Measurements from ENCODE around the gene RAD51B. TPM values are rescaled to one million over a fixed set of nuclear protein-coding genes. Genes with fewer than 3 reads are reported as not detected.

RAD51B gene
- polyA plus RNA-seq, 3 donors: 3.6 to 11.6 (median 9.4) TPM

DNA sequence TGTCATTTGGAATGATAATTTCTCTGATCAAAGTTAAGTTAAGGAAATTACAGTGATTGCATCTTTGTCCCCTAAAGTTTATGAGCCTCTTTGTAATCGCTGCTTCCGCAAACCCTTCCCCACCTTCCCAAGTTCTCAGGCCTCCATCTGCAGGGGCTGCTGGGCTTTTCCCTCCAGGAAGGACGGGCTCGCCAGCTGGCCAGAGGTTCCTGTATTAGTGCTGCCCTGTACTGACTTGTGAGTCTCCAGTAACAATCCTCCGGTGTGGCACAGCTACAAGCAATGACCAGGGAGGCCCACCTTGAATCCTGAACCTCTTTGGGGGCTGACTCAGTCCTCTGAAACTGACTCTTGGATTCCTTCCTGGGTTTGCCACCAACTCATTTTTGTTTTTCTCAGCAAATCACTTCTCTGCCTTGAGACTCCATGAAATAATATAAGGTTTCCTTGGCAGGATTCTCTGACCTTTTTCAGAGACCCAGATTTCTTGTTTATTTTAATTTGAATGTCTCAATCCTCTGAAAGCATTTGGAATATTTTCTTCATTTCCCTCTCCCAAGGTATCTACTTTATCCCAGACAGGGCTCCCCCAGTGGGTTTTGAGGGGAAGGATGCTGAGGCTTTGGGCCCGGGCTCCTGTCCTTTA, 574.7 kb downstream of the RAD51B start:
- Mint-ChIP-seq H3K4me1 (peaks cover 77% of the 10 kb centered on the region), H3K9me3 (no peaks in the 10 kb centered on the region), H3K27me3 (ENCODE audit: low read depth in 3 of 3) (no peaks in the 10 kb centered on the region), H3K27ac (peak overlapping the region in 6 of 7 donors; percentile 35 to 99 (median 89)), H3K4me3 (no peak overlapping the region), H3K36me3 (peaks cover 6 to 9% of the 10 kb centered on the region in 2 donors)
- H2AFZ ChIP-seq (ENCODE audit: insufficient read depth, low read depth, low read length, poor library complexity, severe bottlenecking): no peak overlapping the region
- DNase-seq: no peak
- H3K9me3 ChIP-seq (replicated peaks in 1 of 2; ENCODE audit: control insufficient read depth in 1 of 2, insufficient read depth in 1 of 2, low read length in 2 of 2): no peaks in the 10 kb centered on the region
- H3K27me3 ChIP-seq (ENCODE audit: control insufficient read depth in 2 of 2, insufficient read depth in 2 of 2, low read length in 2 of 2): no peaks in the 10 kb centered on the region
- H3K79me2 ChIP-seq (ENCODE audit: insufficient read depth, low read length): no peaks in the 10 kb centered on the region
- WGBS (ENCODE audit: insufficient coverage): 94% methylated on average over 4 of the region's 6 CpGs
- no peak overlapping the region for H3K4me2 ChIP-seq (replicated peaks; ENCODE audit: extremely low read depth, low read length, poor library complexity, severe bottlenecking)
- peaks cover 69 to 75% of the 10 kb centered on the region in 2 donors for H3K4me1 ChIP-seq (ENCODE audit: control insufficient read depth in 1 of 2, insufficient read depth in 2 of 2, low read length in 2 of 2)
- intact Hi-C loops (cut with micrococcal nuclease): loop anchor here (5.0 to 10.0 kb wide), 6 partner anchors 81 to 401 kb away; partner anchors contain the start of gene ZFP36L1 (in 2 of the 2)
- H3K36me3 ChIP-seq (replicated peaks in 1 of 2; ENCODE audit: control insufficient read depth in 1 of 2, insufficient read depth in 2 of 2, low read length in 2 of 2): no peaks in the 10 kb centered on the region
- H3K9ac ChIP-seq (ENCODE audit: insufficient read depth, low read length, poor library complexity, severe bottlenecking): no peak overlapping the region
- TF ChIP-seq, protein P1, sequence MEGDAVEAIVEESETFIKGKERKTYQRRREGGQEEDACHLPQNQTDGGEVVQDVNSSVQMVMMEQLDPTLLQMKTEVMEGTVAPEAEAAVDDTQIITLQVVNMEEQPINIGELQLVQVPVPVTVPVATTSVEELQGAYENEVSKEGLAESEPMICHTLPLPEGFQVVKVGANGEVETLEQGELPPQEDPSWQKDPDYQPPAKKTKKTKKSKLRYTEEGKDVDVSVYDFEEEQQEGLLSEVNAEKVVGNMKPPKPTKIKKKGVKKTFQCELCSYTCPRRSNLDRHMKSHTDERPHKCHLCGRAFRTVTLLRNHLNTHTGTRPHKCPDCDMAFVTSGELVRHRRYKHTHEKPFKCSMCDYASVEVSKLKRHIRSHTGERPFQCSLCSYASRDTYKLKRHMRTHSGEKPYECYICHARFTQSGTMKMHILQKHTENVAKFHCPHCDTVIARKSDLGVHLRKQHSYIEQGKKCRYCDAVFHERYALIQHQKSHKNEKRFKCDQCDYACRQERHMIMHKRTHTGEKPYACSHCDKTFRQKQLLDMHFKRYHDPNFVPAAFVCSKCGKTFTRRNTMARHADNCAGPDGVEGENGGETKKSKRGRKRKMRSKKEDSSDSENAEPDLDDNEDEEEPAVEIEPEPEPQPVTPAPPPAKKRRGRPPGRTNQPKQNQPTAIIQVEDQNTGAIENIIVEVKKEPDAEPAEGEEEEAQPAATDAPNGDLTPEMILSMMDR (IDR thresholded peaks at IDR 0.05): no peak
- H3K27ac ChIP-seq (ENCODE audit: low read depth in 1 of 2, low read length in 2 of 2): peak overlapping the region; percentile 11 to 83
- H4K20me1 ChIP-seq (ENCODE audit: insufficient read depth, low read length): no peaks in the 10 kb centered on the region
- no peak overlapping the region for H3K4me3 ChIP-seq (replicated peaks in 1 of 3; ENCODE audit: low read depth in 2 of 3, low read length in 3 of 3)

DNA sequence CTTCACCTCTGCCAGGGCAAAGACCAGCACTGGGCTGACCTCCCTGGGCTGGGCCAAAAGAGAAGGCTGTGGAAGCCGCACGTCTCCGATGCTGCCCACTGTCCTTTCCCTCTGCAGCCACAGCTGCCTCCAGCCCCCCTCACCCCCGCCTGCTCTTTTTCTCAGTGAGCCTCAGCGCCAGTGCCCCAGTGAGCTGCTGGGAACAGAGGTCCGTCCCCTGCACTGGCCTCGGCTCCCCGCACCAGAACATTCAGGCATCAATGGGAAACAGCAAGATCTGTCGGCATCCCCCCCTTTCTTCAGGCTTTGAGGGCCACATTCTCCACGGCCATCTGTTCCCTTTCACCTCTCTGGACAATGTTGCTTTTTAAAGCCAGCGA, 575.2 kb downstream of the RAD51B start:
- no peak overlapping the region for H3K27ac ChIP-seq (ENCODE audit: low read depth in 1 of 2, low read length in 2 of 2)
- no peaks in the 10 kb centered on the region for H3K36me3 ChIP-seq (replicated peaks in 1 of 2; ENCODE audit: control insufficient read depth in 1 of 2, insufficient read depth in 2 of 2, low read length in 2 of 2)
- Mint-ChIP-seq H3K27ac (peak overlapping the region in 3 of 7 donors; percentile 46 to 79 (median 52)), H3K4me3 (no peak overlapping the region), H3K4me1 (peaks cover 77% of the 10 kb centered on the region), H3K27me3 (ENCODE audit: low read depth in 3 of 3) (no peaks in the 10 kb centered on the region), H3K36me3 (peaks cover 6 to 9% of the 10 kb centered on the region in 2 donors), H3K9me3 (no peaks in the 10 kb centered on the region)
- TF ChIP-seq, protein P1 (IDR thresholded peaks at IDR 0.05): no peak
- intact Hi-C loops (cut with micrococcal nuclease): loop anchor here (5.0 to 10.0 kb wide), 6 partner anchors 80 to 400 kb away; partner anchors contain the start of gene ZFP36L1 (in 2 of the 2)
- H3K4me3 ChIP-seq (replicated peaks in 1 of 3; ENCODE audit: low read depth in 2 of 3, low read length in 3 of 3): no peak overlapping the region
- H3K4me1 ChIP-seq (ENCODE audit: control insufficient read depth in 1 of 2, insufficient read depth in 2 of 2, low read length in 2 of 2): peaks cover 69 to 75% of the 10 kb centered on the region in 2 donors
- no peaks in the 10 kb centered on the region for H3K27me3 ChIP-seq (ENCODE audit: control insufficient read depth in 2 of 2, insufficient read depth in 2 of 2, low read length in 2 of 2)
- DNase-seq: no peak
- 97% methylated on average over 11 of the region's 11 CpGs for WGBS (ENCODE audit: insufficient coverage)
- H3K79me2 ChIP-seq (ENCODE audit: insufficient read depth, low read length): no peaks in the 10 kb centered on the region
- H4K20me1 ChIP-seq (ENCODE audit: insufficient read depth, low read length): no peaks in the 10 kb centered on the region
- H2AFZ ChIP-seq (ENCODE audit: insufficient read depth, low read depth, low read length, poor library complexity, severe bottlenecking): no peak overlapping the region
- H3K9me3 ChIP-seq (replicated peaks in 1 of 2; ENCODE audit: control insufficient read depth in 1 of 2, insufficient read depth in 1 of 2, low read length in 2 of 2): no peaks in the 10 kb centered on the region
- no peak overlapping the region for H3K4me2 ChIP-seq (replicated peaks; ENCODE audit: extremely low read depth, low read length, poor library complexity, severe bottlenecking)
- H3K9ac ChIP-seq (ENCODE audit: insufficient read depth, low read length, poor library complexity, severe bottlenecking): no peak overlapping the region
